DOHH2 (cell line): ENCODE measurements around the gene SH2D5.

ENCODE experiments used
- EZH2phosphoT487 ChIP-seq: fragments of 200-600 bp; sonication (generic); IDR thresholded peaks from 2 replicates; pipeline ENCODE4 v1.6.1; 2017; ENCODE audit warnings: borderline replicate concordance, mild to moderate bottlenecking, antibody characterized with exemption, low read length, moderate library complexity, mixed read lengths
- TF ChIP-seq, protein P1 (sequence below): fragments of 200-600 bp; sonication (generic); IDR thresholded peaks from one replicate; pipeline ENCODE4 v1.5.1; 2014; ENCODE audit warnings: antibody characterized with exemption, mild to moderate bottlenecking, low read depth, low read length; ENCODE audit not compliant: poor library complexity, severe bottlenecking

DNA sequence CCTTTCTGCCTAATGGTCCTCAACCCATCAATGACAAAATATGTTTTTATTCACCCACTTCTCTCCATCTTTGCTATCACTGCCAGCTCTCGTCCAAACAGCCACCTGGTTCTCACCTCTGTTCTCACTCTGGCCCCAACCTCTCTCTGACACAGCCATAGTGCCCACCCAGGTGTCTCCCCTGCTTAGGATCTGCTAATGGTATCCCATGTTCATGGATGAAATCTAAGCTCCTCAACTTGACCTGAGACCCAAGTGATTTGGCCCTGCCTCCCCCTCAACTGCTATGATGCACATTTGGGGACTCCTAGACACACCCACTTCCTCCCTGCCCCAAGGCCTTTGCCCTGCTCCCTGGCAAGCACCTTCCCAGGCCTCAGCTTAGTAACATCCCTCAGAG lies 40.6 kb downstream of the SH2D5 start:
- TF ChIP-seq, protein P1, sequence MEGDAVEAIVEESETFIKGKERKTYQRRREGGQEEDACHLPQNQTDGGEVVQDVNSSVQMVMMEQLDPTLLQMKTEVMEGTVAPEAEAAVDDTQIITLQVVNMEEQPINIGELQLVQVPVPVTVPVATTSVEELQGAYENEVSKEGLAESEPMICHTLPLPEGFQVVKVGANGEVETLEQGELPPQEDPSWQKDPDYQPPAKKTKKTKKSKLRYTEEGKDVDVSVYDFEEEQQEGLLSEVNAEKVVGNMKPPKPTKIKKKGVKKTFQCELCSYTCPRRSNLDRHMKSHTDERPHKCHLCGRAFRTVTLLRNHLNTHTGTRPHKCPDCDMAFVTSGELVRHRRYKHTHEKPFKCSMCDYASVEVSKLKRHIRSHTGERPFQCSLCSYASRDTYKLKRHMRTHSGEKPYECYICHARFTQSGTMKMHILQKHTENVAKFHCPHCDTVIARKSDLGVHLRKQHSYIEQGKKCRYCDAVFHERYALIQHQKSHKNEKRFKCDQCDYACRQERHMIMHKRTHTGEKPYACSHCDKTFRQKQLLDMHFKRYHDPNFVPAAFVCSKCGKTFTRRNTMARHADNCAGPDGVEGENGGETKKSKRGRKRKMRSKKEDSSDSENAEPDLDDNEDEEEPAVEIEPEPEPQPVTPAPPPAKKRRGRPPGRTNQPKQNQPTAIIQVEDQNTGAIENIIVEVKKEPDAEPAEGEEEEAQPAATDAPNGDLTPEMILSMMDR, result no peak
- no peak for TF ChIP-seq EZH2phosphoT487
